HG03520 (cell line): ENCODE data around the gene PALM.
"Not testable (repeated sequence)": the region's sequence is repeated elsewhere in the genome, so short reads cannot be mapped to it uniquely, and the experiment has no call there.

Source experiments
- ATAC-seq: cut with Tn5 transposase; IDR thresholded peaks from one replicate; pipeline ENCODE4 v1.9.1; 2021; ENCODE audit warnings: mild to moderate bottlenecking, moderate library complexity; ENCODE audit not compliant: unreplicated experiment

PALM gene

DNA sequence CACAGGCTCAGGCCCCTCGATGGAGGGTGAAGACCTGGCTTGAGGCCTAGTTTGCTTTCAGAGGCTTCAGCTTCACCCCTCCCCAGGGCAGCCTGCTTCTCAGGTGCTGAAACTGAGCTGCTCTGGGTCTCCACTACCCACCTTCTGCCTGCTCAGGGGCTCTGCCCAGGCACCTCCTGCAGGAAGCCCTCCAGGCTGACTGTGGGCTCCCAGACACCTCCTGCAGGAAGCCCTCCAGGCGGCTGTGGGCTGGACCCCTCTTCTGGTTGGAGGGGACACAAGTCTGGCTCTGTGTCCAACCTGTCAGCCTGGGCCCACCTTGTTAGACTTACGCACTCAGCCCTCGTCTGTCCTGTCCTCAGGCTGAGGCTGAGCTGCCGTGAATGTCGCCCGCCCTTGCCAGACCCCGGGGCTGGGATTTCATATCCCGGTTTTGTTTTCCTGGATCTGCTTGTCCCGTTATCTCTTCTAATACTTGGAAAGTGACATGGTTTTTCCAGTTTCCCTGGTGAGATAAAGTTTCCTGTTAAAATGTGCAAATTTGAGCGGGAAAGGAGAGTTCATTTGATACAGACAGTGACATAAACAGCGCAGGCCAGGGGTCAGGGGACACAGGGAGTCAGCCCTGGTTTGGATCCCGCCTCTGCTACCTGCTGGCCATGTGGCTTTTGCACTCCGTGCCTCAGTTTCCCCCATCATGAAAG is 21.4 kb downstream of the PALM start:
- ATAC-seq: no peak

DNA sequence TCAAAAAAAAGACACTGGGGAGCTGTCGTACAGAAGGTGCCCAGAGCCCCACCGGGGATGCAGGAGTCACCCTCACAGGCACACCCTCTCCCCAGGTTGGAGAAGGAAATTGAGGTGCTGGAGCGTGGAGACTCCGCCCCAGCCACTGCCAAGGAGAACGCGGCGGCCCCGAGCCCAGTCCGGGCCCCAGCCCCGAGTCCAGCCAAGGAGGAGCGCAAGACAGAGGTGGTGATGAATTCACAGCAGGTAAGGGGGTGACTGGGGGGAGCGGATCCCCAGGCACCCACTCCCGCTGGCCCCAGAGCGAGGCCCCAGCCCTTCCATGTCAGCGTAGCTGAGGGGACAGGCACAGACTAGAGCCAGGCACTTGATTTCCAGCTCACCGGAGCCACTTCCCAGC is 22.3 kb downstream of the PALM start:
- no peak for ATAC-seq

DNA sequence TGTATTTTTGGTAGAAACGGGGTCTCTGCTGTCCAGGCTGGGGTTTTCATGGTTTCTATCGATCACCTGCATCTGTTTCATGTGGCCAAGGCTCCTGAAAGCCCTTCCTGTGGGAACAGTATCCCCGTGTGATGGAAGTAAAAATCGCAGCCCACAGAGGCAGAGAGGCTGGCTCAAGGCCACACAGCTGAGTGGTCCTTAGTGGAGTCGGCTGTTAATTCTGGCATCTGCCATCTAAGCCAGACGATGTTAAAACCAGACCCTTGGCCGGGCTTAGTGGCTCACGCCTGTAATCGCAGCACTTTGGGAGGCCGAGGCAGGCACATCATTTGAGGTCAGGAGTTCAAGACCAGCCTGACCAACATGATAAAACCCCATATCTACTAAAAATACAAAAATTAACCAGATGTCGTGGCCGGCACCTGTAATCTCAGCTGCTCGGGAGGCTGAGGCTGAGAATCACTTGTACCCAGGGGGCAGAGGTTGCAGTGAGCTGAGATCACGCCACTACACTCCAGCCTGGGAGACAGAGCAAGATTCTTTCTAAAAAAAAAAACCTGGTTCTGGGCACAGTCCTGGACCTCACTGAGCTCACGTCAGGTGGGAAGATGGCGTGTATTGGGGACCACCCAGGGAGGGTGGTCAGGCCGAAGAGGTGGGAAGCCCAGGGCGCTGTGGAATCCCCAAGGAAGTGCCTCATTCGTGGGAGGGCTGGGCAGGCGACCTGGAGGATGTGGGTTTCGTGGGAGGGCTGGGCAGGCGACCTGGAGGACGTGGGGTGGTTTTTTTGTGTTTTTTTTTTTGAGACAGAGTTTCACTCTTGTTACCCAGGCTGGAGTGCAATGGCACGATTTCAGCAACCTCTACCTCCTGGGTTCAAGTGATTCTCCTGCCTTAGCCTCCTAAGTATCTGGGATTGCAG is 23.7 kb downstream of the PALM start:
- ATAC-seq: no peak

DNA sequence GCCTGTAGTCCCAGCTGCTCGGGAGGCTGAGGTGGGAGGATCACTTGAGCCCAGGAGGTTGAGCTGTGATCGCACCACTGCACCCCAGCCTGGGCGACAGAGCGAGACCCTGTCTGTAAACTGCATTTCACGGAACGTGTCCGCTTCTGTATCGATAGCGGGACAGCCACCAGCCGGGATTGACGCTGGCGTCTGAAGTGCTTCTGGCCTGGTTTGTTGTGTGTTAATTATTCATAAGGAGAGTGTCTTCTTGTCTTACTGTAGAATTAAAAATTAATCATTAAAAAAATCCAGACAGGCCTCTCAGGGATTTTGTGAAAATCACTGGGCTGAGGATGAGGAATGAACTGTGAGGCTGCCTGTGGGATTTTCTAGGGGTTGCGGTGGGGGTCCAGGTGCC is 26.0 kb downstream of the PALM start:
- no peak for ATAC-seq

DNA sequence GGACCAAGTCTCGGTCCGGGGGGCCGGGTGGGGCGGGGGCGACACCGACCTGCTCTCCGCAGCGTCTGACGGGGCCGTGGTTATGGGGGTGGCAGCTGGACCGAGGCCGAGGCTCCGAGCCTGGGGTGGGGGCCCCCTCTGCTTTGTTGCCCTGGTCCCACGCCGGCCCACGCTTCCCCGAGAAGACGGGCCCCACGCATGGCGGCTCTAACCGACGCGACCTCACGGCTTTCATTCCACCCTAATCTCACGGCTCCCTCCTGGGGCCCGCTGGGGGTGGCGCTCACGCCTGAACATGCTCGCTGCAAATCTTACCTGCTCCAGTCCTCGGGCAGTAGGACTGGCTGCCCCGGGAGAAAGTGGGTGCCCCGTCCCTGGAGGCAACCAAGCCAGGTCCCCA is 27.4 kb downstream of the PALM start:
- no peak for ATAC-seq

DNA sequence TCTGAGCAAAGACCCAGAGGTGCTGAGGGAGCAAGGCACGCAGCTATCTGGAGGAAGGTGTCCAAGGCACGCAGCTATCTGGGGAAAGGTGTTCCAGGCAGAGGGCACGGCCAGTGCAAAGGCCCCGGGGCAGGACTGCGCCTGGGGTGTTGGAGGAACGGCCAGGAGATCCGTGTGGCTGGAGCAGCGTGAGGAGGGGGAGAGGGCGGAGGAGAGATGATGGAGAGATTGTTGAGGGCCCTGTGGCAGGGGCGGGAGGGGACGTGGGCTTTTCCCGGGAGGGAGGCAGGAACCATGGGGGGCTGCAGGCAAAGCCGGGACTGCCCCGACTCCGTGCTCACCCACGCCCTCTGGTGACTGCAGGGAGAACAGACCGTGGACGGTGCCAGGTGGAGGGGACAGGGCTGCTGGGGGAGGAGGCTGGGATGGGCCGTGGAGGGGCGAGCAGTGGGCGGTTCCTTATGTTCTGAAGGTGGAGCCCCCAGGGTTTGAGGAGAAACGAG is 28.9 kb downstream of the PALM start:
- ATAC-seq: no peak

DNA sequence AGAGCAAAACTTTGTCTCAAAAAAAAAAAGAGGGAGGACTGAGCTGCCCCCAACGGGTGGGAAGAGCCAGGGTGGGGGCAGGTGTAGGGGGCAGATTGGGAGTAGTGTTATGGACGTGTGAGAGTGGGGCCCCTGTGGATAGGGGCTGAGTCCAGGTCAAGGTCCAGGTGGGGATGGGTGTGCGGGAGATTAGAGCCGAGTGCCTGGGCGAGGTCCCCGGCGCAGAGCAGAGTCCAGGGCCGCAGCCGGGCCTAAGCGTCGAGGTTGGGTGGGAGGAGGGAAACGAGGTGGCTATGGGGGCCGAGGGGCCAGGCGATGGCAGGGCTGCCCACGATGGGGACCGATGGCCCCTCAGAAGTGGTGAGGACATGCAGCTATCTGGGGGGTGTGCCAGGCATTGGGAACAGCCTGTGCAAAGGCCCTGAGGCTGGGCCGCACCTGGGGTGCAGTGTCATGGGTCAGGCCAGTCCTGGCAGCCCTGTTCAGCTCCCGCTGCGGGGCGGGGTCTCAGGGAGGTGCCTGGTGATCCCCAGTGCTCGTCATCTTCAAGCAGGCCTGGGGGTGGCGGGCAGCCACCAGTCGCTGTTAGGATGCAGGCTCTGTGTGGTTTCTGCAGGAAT is 29.9 kb downstream of the PALM start:
- ATAC-seq: no peak

DNA sequence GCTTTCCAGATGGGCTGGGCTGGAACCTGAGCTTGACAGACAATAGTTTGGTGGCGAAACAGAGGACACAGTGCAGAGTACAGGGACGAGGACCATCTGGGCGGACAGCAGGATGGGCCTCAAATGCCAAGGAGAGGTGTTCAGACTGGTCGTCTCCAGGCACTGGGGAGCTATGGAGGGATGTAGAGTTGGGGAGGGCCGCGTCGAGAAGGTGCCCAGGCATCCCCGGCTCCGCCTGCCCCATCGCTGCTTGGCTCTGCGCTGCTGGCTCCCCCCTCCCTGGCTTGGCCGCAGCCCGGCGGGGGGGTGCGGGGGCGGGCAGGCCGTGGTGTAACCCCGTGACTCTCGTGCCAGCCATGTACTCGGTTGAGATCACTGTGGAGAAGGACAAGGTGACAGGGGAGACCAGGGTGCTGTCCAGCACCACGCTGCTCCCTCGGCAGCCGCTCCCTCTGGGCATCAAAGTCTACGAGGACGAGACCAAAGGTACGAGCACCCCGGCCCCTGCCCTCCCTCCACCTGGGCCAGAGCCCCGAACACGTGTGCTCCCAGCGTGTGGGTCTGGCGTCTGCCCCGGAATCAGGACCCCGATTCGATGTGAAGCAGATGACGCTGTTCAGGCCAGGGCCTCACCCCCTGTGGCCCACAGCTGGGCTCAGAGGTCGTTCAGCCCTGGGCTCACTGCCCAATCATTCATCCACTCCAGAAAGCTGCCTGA is 31.4 kb downstream of the PALM start:
- ATAC-seq: no peak

DNA sequence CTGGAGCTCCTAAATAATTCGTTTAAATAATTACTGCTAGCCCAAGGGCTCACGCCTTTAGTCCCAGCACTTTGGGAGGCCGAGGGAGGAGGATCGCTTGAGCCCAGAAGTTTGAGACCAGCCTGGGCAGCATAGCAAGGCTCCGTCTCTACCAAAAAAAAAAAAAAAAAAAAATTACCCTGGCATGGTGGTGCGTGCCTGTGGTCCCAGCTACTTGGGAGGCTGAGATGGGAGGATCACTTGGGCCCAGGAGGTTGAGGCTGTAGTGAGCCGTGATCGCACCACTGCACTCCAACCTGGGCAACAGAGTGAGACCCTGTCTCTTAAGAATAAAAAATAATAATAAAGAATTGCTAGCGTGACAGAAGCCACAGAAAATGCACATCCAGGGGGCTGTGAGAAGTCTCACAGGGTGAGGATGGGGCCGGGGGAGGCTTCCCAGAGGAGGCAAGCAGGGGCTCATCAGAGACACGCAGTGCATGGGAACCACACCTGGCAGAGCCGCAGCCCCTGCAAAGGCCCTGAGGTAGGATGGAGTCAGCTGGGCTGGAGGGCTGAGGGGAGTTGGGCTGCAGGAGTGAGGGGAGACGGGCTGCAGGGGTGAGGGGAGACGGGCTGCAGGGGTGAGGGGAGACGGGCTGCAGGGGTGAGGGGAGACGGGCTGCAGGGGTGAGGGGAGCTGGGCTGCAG is 32.2 kb downstream of the PALM start:
- not testable (repeated sequence) for ATAC-seq

DNA sequence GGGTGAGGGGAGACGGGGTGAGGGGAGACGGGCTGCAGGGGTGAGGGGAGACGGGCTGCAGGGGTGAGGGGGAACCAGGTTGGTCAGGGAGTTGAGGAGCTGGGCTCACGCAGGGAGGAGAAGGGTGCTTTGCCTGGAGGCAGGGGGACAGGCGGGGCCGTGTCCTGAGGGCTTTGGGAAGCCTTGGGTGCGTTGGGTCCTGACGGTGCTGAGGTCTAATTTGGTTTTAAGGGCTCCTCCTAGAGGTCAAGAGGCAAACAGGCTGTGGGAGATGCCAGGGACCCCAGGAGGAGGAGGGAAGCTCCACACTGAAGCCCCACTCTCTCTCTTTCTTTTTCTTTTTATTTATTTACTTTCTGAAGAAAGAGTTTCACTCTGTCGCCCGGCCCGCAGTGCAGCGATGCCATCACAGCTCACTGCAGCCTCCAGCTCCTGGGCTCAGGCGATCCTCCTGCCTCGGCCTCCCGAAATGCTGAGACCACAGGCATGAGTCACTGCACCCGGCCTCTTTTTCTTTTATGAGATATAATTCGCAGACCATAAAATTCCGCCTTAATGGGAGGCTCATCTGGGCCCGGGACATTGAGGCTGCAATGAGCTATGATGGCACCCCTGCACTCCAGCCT is 32.9 kb downstream of the PALM start:
- ATAC-seq: no peak

DNA sequence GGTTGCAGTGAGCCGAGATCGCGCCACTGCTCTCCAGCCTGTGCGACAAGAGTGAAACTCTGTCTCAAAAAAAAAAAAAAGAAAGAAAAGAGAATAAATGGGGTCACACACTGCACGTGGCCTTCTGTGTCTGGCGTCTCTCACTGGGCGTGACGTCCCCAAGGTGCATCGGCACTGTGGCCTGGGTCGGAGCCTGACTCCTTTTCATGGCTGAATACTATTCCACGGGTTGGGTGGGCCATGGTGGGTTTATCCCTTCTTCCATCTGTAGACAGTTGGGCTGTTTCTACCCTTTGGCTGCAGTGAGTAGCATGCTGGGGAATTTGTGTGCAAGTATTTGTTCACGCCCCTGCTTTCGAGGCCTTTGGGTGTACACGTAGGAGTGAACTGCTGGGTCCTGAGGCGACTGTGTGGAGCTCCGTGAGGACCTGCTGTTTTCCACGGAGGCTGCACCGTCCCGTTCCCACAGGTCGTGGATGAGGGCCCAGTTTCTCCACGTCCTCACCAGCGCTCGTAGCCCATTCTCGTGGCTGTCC is 33.9 kb downstream of the PALM start:
- ATAC-seq: no peak

DNA sequence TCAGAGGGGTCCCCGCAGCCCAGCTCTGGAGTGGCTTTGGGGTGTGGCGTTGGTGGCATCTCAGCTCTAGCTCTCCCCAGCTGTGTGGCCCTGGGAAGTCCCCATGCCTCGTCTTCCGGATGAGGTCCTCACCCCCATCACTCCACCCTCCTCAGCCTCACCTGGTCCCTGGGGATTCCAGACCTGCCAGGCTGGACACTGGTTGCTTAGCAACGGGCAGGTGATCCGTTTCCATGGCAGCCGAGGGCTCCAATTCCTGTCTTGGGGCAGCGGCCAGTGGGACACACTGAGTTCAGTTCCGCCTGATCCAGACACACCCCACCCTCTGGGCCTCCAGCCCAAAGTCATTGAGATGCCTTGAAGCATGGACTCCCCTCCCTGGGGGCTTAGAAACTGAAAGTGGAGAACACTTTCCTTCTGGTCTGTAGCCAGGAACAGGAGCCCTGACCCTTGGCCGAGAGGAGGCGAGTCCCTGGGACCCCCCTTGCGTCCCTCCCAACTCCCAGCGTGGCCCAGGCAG is 34.5 kb downstream of the PALM start:
- ATAC-seq: no peak

DNA sequence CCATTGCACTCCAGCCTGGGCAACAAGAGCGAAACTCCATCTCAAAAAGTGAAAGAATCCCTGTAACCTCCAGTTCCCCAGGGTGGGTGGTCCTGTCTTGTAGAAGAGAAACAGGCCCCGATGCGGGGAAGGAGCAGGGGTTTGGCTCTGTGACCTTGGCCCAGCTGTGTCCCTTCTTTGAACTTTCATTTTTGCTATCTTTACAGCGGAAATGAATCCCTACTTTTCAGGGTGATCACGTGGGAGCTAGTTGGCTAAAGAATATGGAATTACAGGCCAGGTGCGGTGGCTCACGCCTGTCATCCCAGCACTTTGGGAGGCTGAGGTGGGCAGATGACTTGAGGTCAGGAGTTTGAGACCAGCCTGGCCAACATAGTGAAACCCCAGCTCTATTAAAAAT is 36.4 kb downstream of the PALM start:
- not testable (repeated sequence) for ATAC-seq

DNA sequence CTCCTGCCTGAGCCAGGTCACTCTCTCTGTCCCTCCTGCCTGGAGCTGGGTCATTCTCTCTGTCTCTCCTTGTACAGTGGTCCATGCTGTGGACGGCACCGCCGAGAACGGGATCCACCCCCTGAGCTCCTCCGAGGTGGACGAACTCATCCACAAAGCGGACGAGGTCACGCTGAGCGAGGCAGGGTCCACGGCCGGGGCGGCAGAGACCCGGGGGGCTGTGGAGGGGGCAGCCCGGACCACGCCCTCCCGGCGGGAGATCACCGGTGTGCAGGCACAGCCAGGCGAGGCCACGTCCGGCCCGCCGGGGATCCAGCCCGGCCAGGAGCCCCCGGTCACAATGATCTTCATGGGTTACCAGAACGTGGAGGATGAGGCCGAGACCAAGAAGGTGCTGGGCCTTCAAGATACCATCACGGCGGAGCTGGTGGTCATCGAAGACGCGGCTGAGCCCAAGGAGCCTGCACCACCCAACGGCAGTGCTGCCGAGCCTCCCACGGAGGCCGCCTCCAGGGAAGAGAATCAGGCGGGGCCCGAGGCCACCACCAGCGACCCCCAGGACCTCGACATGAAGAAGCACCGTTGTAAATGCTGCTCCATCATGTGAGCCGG is 37.6 kb downstream of the PALM start:
- no peak for ATAC-seq

DNA sequence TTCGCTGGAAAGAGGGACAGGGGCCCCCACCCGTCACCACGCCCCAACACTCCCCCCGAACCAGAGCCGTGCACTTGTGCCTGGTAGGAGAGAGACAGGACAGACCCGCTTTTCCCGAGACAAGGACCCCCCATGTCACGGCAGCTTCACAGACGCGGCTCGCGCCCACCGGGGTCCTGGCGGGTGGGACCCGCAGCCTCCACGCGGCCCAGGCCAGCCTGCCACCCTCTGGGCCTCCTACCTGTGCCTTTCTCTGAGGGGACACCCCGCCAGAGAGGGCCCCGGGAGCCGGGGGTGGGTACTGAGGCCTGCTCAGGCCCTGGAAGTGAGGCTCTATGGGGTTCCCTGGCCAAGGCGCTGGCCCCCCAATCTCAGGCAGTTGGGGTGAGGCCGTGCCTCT is 38.2 kb downstream of the PALM start:
- no peak for ATAC-seq

DNA sequence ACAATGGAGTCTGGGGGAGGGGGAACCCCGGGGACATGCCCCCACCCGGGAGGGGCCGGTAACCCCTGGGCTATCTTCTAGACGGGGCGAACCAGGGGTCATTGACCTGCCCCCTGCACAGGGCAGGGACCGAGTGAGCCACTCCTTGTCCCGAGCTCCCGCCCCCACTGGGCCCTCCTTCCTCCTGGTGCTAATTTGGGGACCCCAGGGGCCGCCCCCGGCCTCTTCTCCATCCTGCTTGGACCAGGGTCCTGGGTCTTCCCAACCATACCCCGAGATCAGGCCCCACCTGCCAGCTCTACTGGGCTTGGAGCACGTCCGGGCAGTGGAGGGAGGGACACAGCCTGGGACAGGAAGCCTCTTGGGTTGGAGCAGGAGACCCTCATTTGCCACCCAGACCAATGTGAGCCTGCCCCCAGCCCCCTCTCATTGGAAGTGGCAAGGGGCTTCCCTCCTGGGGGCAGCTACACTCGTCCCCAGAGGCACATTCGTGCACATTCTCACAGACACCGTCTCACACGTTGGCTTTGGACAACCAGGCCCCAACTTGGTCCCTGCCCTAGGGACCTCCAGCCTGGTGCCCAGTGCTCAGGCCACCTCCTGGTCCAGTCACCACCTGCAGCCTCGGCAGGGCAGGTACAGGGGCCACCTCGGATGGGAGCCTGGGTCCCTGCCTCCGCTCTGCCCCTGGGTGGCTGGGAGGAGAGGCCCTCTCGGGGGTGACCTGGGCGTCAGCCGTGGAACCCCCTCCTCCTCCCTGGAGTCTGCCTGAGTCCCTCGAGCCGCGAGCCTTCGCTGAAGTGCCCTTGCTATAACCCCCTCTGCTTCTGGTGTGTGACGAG is 38.9 kb downstream of the PALM start:
- ATAC-seq: no peak

DNA sequence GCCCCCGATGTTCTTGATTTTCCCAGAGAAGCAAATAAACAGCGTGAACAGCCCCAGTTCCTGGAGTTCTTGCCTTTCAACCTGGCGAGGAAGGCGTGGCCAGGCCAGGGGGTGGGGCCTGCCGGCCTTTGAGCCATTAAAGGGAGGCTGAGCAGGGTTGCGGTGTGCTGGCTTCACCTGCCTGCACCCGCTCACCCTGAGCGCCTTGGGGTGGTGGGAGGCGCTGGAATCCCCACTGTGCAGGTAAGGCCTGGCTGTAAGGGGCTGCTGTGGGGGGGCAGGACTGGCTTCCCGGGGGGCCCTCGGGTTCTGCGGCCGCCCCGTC is 39.5 kb downstream of the PALM start:
- no peak for ATAC-seq

DNA sequence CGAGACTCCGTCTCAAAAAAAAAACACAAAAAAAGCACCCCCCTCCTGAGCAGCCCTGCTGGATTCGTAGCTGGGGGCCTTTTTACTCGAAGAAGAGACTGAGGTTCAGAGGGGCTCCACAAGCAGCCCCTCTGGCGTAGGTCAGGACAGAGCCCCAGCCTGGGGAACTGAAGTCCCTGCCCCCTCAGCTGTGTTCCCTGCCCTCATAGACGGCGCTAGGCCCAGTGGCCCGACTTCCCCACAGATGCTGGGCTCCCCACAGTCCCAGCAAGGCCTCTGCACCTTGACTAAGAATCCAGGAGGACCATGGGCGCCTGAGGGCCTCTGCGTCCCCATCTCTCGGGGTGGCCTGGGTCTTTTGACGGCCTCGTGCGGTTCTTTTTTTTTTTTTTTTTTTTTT is 41.1 kb downstream of the PALM start:
- no peak for ATAC-seq
